HT-29 (cell line): ENCODE results near the gene ZNF674. TPM values are rescaled to one million over a fixed set of nuclear protein-coding genes. Genes with fewer than 3 reads are reported as not detected.
"Not testable (repeated sequence)": the region's sequence is repeated elsewhere in the genome, so short reads cannot be mapped to it uniquely, and the experiment has no call there.

Experiments
- DNase-seq: peaks from one replicate; pipeline ENCODE4 v3.0.0-alpha.2; 2015; ENCODE audit warnings: low spot score
- small RNA-seq: library from RNA; depleted of rRNA; stranded (forward); fragments of <200 nt; gene quantifications from one replicate; pipeline ENCODE3, GENCODE V24; 2014
- total RNA-seq: library from RNA; depleted of rRNA; stranded (reverse); fragments of >200 nt; shearing (Covaris generic); gene quantifications from 2 replicates; pipeline ENCODE4 v1.2.3, GENCODE V29; 2014; rRNA removed

ZNF674 gene
- total RNA-seq, 1 experiment from 2014 or later: 4.0 TPM

DNA sequence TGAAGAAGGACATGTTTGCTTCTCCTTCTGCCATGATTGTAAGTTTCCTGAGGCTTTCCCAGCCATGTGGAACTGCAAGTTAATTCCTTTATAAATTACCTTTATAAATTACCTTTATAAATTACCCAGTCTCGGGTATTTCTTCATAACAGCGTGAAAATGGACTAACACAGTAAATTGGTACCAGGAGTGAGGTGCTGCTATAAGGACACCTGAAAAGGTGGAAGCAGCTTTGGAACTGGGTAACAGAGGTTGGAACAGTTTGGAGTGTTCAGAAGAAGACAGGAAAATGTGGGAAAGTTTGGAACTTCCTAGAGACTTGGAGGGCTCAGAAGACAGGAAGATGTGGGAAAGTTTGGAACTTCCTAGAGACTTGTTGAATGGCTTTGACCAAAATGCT is 66.6 kb downstream of the ZNF674 start:
- not testable (repeated sequence) for DNase-seq

DNA sequence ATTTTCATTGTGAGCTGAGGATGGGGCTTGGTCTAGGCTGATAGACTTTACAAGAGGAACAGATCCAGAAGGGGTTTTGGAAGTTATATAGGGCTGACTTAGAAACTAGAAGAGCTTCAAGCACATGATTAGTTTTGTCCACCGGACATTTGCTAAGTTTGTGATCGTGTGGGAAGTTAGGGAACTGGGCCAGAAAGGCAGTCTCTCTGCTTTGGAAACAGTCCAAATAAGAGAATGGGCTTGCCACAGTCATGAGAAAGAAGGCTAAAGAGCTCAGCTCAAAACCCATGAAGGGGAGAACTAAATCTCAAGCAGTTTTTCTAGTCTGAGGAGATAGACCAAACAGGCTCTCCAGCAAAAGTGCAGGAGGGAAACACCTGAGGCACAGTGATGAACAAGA is 67.8 kb downstream of the ZNF674 start:
- DNase-seq: no peak

DNA sequence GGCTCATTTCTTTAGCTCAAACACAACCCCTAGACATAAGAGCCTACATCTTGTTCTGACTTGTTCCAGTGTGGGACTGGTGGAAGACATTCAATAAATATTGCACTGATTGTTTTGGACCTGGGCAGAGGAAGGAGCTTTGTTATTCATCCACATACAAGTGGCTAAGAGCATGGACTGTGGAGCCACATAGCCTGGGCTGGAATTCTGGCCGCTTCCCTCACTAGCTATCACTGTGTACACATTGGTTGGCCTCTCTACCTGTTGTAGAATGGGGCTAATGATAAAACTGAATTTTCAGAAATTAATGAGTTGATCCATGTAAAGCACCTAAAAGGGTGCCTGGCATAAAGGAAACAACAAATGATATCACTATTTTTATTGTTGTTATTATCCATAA is 80.0 kb downstream of the ZNF674 start:
- DNase-seq: no peak

- no peak for DNase-seq
Measured at GRCh38 chrX:46463682-46464081, 81.5 kb downstream of the ZNF674 start.

DNA sequence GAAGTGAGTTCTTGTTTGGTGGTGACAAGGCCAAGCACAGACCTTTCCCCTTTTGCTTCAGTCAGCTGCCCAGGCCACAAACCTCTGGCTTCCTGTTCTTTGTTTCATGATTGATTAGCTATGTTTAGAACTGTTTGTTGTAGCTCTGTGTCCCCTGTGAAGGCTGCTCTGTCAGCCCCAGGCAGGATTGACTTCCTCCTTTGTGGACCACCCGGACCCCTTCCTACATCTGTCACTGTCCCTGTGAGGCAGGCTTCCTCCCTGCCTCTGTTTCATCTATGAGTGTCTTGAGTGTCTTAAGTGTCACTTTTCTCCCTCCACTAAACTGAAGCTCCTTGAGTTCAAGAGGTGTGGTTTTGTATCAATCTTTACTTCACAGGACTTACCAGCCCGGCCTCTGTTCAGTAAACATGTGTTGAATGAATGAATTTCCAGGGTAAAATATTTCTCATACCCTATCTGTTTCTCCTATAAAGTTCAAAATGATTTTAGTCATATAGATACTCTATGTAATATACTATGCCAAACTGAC is 83.5 kb downstream of the ZNF674 start:
- no peak for DNase-seq

DNA sequence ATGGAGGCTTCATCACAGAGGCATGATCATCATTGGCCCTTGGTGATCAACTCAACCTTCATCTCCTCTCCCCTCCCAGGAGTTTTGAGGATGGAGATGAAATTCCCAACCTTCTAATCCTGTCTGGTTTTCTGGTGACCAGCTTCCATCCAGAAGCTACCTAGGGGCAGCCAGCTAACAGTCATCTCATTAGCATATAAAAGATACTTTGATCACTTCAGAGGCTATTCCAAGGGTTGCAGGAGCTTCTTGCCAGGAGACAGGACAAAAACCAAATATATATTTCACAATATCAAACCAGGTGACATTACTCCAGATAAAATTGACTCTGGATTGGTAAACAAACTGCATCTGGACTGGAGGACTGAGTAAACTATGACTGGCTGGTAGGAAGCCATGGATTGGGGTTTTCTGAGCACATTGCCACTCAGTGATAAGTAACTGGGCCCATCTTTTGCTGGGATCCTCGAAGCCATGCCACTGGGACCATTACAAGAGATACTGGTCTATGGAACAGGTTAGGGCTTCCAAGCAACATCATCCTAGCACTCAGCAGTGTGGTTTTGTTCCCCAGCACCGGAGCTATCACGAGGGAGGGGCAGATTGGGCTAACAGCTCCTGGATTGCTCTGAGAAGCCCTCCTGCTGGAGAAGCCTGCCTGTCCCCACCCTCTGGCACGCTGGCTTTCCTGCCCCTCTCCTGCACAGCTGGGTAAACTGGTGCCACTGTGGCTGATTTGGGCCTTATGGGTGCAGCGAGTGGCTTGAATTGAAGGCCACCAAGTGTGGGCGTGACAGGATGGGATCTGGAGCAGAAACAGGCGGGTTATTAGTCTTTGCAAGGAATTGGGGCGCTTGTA is 84.2 kb downstream of the ZNF674 start:
- DNase-seq: not testable (repeated sequence)

GRCh38 chrX:46459603-46460002 is 85.6 kb downstream of the ZNF674 start:
- DNase-seq: no peak

DNA sequence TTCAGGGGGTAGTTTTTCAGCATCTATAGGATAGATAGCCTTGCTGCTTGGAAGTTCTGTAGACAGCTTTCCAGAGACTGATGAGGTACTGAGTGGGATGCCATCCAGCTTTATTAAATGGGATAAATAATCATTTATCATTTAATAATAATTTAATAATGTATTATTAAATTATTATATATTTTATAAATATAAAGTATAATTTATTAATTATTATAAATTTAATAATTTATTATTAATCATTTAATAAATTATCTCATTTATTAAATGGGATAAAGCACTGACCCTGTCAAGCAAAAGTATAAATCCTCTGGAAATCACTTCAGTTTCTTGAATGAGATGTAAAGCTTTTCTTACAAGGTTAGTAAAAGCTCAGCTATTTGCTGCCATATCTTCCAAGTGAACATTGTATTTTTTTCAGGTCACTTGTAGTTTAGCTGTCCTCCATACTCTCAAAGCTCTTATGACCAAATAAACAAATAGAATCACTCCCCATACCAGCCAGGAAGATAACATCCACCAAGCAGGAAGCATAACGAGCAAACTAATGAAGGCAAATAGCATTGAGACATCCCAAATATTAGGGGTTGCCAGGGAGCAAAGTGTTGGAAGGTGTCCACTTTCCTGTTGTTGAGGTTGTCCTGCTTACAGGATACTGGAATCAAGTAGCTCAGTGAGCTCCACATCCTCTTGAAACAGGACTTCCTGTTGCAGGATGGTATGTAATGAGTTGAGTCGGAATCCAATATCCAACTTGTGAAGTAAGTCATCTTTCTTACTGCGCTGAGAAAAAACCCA is 88.9 kb downstream of the ZNF674 start:
- no peak for DNase-seq

Small RNA genes lying within 50 kb of the gene (small RNA-seq; reads per million reads assigned to genes)
- not detected for gene RF00017
- gene RNU6-50P: not detected

Other genes with a start within 250 kb of the ZNF674 start
- 0.89 and 2.3 TPM in 2 replicates for gene CHST7, start 28.3 kb upstream of the ZNF674 start, total RNA-seq
- gene SLC9A7, start 213.7 kb upstream of the ZNF674 start, total RNA-seq: 26.9 and 30.4 TPM in 2 replicates